Immature natural killer cell (primary cell): Measurements from ENCODE around the gene TMCO6. TPM values are rescaled to one million over a fixed set of nuclear protein-coding genes. Genes with fewer than 3 reads are reported as not detected.
A peak's percentile ranks its signal among the peaks of the same experiment; 100 is the strongest.
"Not testable (repeated sequence)": the region's sequence is repeated elsewhere in the genome, so short reads cannot be mapped to it uniquely, and the experiment has no call there.

Experiments
- DNase-seq, 3 donors: peaks; one replicate each; pipeline ENCODE4 v3.0.0; 2022; ENCODE audit warnings: mixed read lengths in 1 of 3
- H3K27ac Mint-ChIP-seq, 6 donors: one replicate each; pipeline ENCODE4 v1.8.0; 2020; ENCODE audit warnings: mixed read lengths in 6 of 6, mild to moderate bottlenecking in 5 of 6, inconsistent platforms in 4 of 6, moderate library complexity in 3 of 6
- H3K27me3 Mint-ChIP-seq, 3 donors: one replicate each; pipeline ENCODE4 v1.8.0; 2020 to 2021; ENCODE audit warnings: low read depth in 3 of 3, mild to moderate bottlenecking in 3 of 3, mixed read lengths in 3 of 3, moderate library complexity in 3 of 3, inconsistent platforms in 1 of 3
- H3K36me3 Mint-ChIP-seq, 3 donors: one replicate each; pipeline ENCODE4 v1.8.0; 2020; ENCODE audit warnings: mixed read lengths in 3 of 3, inconsistent platforms in 2 of 3, mild to moderate bottlenecking in 2 of 3
- H3K4me1 Mint-ChIP-seq, 2 donors: one replicate each; pipeline ENCODE4 v1.8.0; 2020; ENCODE audit warnings: inconsistent platforms in 2 of 2, mild to moderate bottlenecking in 2 of 2, mixed read lengths in 2 of 2, moderate library complexity in 1 of 2
- H3K4me3 Mint-ChIP-seq, 5 donors: one replicate each; pipeline ENCODE4 v1.8.0; 2020; ENCODE audit warnings: mild to moderate bottlenecking in 5 of 5, mixed read lengths in 5 of 5, inconsistent platforms in 3 of 5, moderate library complexity in 3 of 5
- H3K9me3 Mint-ChIP-seq, 6 donors: one replicate each; pipeline ENCODE4 v1.8.0; 2020; ENCODE audit warnings: mild to moderate bottlenecking in 6 of 6, mixed read lengths in 6 of 6, inconsistent platforms in 4 of 6, moderate library complexity in 3 of 6
- polyA plus RNA-seq, 3 donors: library from polyadenylated mRNA; unstranded; fragments of 300-500 nt; fragmentation: Illumina TruSeq; gene quantifications; one replicate each; pipeline ENCODE4 v1.2.3, GENCODE V29; 2021

The TMCO6 gene
- polyA plus RNA-seq, 3 donors from 2014 or later: 7.6 to 11.0 (median 8.3) TPM

DNA sequence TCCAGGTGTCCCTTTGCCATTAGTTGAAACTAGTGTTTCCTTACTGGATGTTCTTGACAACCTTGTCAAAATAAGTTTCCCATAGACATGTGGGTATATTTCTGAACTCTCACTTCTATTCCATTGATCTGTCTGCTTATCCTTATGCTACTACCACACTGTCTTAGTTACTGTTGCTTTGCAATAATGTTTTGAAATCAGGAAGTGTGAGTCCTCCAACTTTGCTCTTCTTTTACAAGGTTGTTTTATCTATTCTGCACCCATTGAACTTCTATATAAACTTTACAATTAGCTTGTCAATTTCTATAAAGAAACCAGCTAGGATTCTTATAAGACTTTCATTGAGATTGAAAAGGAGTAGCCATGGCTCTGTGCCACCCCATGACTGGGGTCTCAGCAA, 30.5 kb upstream of the TMCO6 start:
- H3K27me3 Mint-ChIP-seq: peaks cover 4 to 8% (median 7%) of the 10 kb centered on the region in 3 donors

DNA sequence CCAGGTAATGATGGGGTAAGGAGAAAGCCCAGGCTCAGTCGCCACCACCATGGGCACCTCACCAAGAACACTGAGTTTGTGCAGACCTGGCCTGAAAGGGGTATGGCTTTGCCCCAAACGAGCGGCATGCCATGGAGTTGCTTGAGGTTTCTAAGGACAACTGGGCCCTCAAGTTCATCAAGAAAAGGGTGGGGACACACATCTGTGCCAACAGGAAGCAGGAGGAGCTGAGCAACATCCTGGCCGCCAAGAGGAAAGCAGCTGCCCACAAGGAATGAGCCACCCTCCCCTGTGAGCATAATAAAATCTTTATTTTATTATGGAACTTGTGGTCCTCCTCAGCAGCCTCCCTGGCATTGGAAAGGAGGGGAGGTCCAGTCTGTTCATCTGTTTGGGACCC, 30.1 kb upstream of the TMCO6 start:
- Mint-ChIP-seq H3K4me1 (peaks cover 3 to 4% of the 10 kb centered on the region in 2 donors), H3K27ac (no peak overlapping the region), H3K4me3 (no peak overlapping the region), H3K36me3 (peaks cover 0 to 3% (median 0%) of the 10 kb centered on the region in 3 donors), H3K27me3 (peaks cover 6 to 10% (median 7%) of the 10 kb centered on the region in 3 donors), H3K9me3 (no peaks in the 10 kb centered on the region)
- DNase-seq: no peak

More for the DNA sequence above, 30.5 kb upstream of the TMCO6 start:
- H3K4me3 Mint-ChIP-seq: no peak overlapping the region
- H3K9me3 Mint-ChIP-seq: no peaks in the 10 kb centered on the region
- H3K36me3 Mint-ChIP-seq: peaks cover 0 to 3% (median 0%) of the 10 kb centered on the region in 3 donors
- DNase-seq: no peak
- H3K27ac Mint-ChIP-seq: no peak overlapping the region
- H3K4me1 Mint-ChIP-seq: peaks cover 3 to 4% of the 10 kb centered on the region in 2 donors

DNA sequence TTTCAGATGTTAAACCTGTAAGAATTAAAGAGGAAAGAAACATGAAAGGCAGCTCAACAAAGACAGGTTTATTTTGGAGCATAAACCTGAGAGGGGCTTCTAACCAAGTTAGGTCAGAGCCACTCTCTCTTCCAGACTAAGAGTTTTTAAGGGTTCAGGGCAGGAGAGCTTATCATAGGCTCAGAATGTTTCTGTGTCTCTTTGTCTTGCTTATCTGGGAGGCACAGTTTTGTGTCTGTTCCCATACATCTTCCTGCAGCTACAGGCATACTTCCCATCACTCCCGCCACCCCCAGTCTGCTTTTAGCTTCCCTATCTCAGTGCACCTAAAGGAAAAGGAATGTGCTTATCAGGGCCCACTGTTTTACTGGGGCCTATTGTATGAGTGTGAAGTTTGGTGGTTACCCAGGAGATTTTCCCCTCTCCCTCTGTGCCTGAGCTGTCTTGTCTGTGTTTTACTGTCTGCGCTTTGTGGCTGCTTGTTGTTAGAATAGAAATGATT, 28.2 kb upstream of the TMCO6 start:
- no peak overlapping the region for H3K4me3 Mint-ChIP-seq
- H3K27ac Mint-ChIP-seq: no peak overlapping the region
- peaks cover 0 to 3% (median 0%) of the 10 kb centered on the region in 3 donors for H3K36me3 Mint-ChIP-seq
- H3K27me3 Mint-ChIP-seq: peaks cover 6 to 12% (median 9%) of the 10 kb centered on the region in 3 donors
- DNase-seq: no peak
- no peaks in the 10 kb centered on the region for H3K9me3 Mint-ChIP-seq
- peaks cover 3 to 4% of the 10 kb centered on the region in 2 donors for H3K4me1 Mint-ChIP-seq

DNA sequence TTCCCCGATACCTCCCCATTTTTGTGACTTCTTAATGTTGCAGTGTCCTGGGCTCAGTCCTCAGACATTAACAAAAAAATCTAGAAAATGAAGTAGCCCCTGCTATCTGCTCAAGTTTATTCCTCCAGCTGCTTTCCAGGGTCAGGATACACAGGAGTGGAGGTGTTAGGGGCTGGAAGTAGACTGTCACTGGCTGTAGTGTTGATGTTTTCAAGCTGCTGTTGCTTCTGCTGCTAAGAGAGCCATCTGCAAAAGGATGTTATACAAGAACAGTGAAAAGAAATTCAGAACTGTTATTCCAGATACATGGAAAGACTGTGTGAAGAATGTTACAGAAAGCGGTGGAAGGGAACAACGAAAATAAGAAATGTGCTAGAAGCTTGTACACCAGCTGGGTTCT, 16.9 kb upstream of the TMCO6 start:
- no peak overlapping the region for H3K4me3 Mint-ChIP-seq
- no peaks in the 10 kb centered on the region for H3K4me1 Mint-ChIP-seq
- no peaks in the 10 kb centered on the region for H3K36me3 Mint-ChIP-seq
- peaks cover 0 to 11% (median 6%) of the 10 kb centered on the region in 3 donors for H3K27me3 Mint-ChIP-seq
- no peak overlapping the region for H3K27ac Mint-ChIP-seq
- DNase-seq: no peak
- no peaks in the 10 kb centered on the region for H3K9me3 Mint-ChIP-seq

DNA sequence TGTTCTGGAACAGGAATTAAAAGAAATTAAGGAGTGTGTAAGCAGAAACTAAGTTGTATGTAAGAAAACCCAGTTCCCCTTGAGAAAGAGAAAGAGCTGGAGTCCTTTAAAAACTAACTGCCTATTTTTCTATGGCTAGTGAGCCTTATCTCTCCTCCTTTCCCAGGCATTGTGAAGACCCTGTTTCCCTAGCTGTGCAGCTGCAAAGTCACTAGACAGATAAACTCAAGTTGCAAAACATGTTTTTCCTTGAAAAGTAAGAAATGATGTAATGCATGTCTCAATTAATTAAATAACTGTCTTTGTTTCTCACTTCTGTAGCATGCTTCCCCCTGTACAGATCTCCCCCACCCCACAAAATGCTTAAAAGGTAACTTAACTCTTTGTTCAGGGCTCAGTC, 16.2 kb upstream of the TMCO6 start:
- not testable (repeated sequence) for H3K4me1 Mint-ChIP-seq, H3K9me3 Mint-ChIP-seq, H3K27ac Mint-ChIP-seq, H3K4me3 Mint-ChIP-seq, H3K36me3 Mint-ChIP-seq, DNase-seq
- H3K27me3 Mint-ChIP-seq: peaks cover 0 to 12% (median 2%) of the 10 kb centered on the region in 3 donors

DNA sequence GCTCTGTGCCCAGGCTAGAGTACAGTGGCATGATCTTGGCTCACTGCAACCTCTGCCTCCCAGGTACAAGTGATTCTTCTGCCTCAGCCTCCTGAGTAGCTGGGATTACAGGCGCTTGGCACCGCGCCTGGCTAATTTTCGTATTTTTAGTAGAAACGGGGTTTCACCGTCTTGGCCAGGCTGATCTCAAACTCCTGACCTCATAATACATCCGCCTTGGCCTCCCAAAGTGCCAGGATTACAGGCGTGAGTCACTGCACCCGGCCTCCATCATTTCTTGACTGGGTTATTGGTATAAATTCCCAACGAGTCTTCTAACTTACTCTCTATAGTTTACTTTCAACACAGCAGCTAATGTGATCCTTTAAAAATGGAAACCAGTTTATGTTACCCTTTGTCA, 14.4 kb upstream of the TMCO6 start:
- not testable (repeated sequence) for H3K4me1 Mint-ChIP-seq, H3K9me3 Mint-ChIP-seq, H3K36me3 Mint-ChIP-seq, H3K4me3 Mint-ChIP-seq, DNase-seq, H3K27ac Mint-ChIP-seq
- H3K27me3 Mint-ChIP-seq: peaks cover 0 to 13% (median 0%) of the 10 kb centered on the region in 3 donors

DNA sequence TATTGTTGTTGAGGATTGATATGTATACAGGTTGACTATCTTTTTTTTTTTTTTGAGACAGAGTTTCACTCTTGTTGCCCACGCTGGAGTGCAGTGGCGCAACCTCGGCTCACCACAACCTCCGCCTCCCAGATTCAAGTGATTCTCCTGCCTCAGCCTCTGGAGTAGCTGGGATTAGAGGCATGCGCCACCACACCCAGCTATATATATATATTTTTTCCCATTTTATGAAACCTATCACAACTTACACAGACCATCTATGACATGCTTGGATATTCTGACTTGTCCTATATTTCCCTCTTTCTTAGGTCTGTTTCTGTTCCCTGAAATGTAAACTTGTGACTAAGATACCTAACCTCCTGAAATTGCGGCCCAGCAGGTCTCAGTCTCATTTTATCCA, 11.3 kb upstream of the TMCO6 start:
- Mint-ChIP-seq H3K4me3 (no peak overlapping the region), H3K27ac (no peak overlapping the region), H3K27me3 (peaks cover 0 to 15% (median 0%) of the 10 kb centered on the region in 3 donors), H3K4me1 (peaks cover 14 to 22% of the 10 kb centered on the region in 2 donors), H3K36me3 (no peaks in the 10 kb centered on the region), H3K9me3 (peaks cover 0 to 1% (median 0%) of the 10 kb centered on the region in 6 donors)
- no peak for DNase-seq

DNA sequence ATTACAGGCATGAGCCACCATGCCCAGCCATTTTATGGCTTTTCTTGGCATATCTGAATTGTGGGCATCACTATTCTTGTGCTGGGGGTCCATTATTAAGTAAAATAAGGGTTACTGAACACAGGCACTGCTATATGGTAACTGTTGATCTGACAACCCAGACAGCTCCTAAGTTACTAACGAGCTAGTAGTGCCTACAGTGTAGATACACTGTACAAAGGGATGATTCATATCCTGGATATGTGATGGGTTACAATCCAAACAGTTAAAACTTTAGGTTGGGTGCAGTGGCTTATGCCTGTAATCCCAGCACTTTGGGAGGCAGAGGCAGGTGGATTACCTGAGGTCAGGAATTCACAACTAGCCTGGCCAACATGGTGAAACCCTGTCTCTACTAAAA, 10.5 kb upstream of the TMCO6 start:
- no peak overlapping the region for H3K4me3 Mint-ChIP-seq
- peaks cover 0 to 15% (median 0%) of the 10 kb centered on the region in 3 donors for H3K27me3 Mint-ChIP-seq
- DNase-seq: no peak
- peaks cover 0 to 1% (median 0%) of the 10 kb centered on the region in 6 donors for H3K9me3 Mint-ChIP-seq
- H3K4me1 Mint-ChIP-seq: peaks cover 20 to 28% of the 10 kb centered on the region in 2 donors
- no peaks in the 10 kb centered on the region for H3K36me3 Mint-ChIP-seq
- H3K27ac Mint-ChIP-seq: no peak overlapping the region

DNA sequence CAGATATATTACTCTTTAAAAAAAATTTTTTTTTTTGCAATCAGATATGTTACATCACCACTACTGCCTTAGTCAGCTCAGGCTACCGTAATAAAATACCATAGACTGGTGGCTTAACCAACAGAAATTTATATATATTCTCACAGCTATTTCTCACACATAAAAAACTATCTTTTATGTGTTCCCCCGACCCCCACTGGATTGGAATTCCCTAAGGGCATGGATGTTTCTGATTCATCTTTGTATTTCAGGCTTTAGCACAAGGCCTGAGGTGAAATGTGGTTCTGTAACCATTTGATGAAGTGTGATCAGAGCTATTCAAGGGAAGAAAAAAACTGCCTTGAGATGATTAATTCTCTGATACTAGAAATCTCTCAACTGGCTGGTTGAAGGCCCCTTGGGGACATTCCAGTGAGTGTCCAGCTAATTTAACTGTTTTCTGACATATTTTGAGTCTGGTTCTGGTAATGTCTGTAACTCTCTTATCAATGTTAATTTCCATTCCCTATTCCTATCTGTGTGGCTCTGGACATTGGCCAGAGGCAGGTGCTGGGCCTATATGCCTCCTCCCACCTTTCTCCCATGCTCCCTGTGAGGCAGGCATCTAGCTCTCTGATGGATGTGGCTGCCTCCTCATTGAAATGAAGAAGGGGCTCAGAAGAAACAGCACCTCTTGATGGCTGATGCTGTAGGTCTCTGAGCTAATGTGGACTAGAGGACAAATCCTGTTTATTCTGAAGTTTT, 8.8 kb upstream of the TMCO6 start:
- Mint-ChIP-seq H3K4me3 (peak overlapping the region in 2 of 5 donors; percentile 43 to 77), H3K9me3 (peaks cover 0 to 1% (median 0%) of the 10 kb centered on the region in 6 donors), H3K4me1 (peaks cover 23 to 28% of the 10 kb centered on the region in 2 donors), H3K36me3 (no peaks in the 10 kb centered on the region), H3K27ac (peak overlapping the region in 1 of 6 donors; percentile 60), H3K27me3 (peaks cover 0 to 12% (median 0%) of the 10 kb centered on the region in 3 donors)
- DNase-seq: no peak

DNA sequence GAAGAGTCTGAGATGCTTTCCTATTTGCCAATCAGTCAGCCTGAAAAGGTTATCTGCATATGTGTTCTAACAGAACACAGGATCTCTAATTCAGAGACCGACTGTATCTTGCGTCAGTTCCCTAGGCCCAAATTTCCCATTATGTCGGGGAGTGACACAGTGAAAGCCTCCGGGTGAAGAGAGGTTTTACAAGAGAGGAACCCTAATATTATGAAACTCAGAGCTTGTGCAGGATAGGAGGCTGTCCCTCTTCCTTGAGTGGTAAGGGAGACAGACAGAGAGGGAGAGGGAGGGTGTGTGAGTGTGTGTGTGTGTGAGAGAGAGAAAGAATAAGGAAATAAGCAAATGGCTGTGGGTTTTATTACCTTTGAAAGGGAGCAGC, 8.2 kb upstream of the TMCO6 start:
- H3K9me3 Mint-ChIP-seq: peaks cover 0 to 1% (median 0%) of the 10 kb centered on the region in 6 donors
- no peak for DNase-seq
- H3K4me3 Mint-ChIP-seq: peak overlapping the region; percentile 31 to 89 (median 69)
- no peaks in the 10 kb centered on the region for H3K36me3 Mint-ChIP-seq
- peak overlapping the region in 1 of 6 donors; percentile 60 for H3K27ac Mint-ChIP-seq
- H3K27me3 Mint-ChIP-seq: peaks cover 0 to 12% (median 0%) of the 10 kb centered on the region in 3 donors
- H3K4me1 Mint-ChIP-seq: peaks cover 23 to 28% of the 10 kb centered on the region in 2 donors

DNA sequence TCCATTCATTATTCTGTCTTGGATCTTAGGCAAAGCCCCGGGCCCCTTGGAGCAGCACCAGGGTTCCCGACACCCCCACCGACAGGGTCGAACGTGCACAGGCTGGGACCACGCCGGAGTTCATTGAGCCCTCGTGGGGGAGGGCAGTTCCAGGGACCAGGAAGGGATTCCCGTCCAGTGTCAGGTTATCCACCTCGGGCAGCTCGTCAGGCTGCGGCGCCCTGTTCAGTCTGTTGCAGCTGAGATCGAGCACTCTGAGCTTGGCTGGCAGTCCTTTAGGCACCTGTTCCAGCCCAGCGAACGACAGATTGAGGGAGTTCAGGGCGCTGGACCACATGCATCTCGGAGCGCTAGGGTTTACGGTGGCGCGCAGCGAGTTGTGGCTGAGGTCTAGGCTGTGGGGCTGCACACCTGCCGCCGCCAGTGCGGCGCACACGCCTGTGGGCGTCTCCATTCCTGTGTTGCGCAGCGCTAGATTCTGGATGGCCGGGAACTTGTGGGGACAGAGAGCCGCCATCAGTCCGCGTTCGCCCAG, 7.4 kb upstream of the TMCO6 start:
- DNase-seq: no peak
- H3K27me3 Mint-ChIP-seq: peaks cover 0 to 12% (median 0%) of the 10 kb centered on the region in 3 donors
- H3K9me3 Mint-ChIP-seq: peaks cover 0 to 1% (median 0%) of the 10 kb centered on the region in 6 donors
- no peaks in the 10 kb centered on the region for H3K36me3 Mint-ChIP-seq
- H3K4me3 Mint-ChIP-seq: peak overlapping the region; percentile 89 to 94 (median 91)
- H3K27ac Mint-ChIP-seq: peak overlapping the region in 4 of 6 donors; percentile 20 to 82 (median 50)
- H3K4me1 Mint-ChIP-seq: peaks cover 23 to 28% of the 10 kb centered on the region in 2 donors

DNA sequence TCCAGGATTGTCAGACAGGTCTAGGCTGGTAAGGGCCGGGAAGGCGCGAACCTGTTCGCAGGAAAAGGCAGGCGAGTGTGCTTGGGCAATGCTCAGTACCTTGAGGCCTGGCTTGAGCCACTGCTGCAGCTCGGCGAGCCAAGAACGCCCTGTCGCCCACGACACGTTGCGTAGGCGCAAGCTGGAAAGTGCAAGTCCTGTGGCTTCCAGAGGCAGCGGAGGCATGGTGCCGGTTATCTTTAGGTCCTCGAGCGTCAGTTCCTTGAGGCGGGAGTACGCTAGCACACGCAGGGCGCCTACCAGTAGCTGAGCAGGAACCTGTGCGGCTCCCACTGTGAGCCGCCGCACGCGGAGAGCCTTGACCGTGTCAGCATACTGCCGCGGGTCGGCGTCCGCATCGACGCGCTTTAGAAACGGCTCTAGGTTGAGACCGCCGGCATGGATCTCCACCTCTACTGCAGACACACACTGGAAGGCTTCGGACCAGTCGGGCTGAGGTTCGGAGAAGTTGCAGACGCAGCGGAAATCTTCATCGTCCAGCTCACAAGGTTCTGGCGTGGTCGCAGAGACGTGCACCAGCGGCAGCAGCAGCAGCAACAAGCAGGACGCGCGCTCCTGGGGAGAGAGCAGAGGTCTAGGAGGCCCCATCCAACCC, 6.8 kb upstream of the TMCO6 start:
- Mint-ChIP-seq H3K9me3 (peaks cover 0 to 1% (median 0%) of the 10 kb centered on the region in 6 donors), H3K27ac (peak overlapping the region; percentile 49 to 83 (median 60)), H3K36me3 (no peaks in the 10 kb centered on the region), H3K4me1 (peaks cover 23 to 28% of the 10 kb centered on the region in 2 donors), H3K27me3 (peaks cover 0 to 12% (median 0%) of the 10 kb centered on the region in 3 donors), H3K4me3 (peak overlapping the region; percentile 89 to 94 (median 91))
- peak; percentile 49 to 58 (median 51) for DNase-seq

DNA sequence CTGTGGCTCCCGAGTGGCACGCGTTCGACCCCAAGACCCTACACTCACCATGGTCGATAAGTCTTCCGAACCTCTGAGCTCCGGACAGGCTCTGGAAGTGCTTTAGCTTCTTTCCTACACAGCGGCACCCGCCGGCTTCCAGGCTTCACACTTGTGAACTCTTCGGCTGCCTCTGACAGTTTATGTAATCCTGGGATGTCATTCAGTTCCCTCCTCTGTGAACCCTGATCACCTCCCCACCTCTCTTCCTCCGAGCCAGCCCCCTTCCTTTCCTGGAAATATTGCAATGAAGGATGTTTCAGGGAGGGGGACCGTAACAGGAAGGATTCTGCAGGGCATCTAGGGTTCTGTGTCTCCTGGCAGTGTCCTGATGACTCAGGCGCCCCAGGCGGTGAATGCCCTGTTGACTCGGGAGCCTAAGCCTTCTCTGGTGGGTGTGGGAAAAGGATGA, 6.2 kb upstream of the TMCO6 start, which contains the start of gene CD14:
TSS of gene CD14 (minus strand) at position 155 of the 451 bp plus-strand sequence. CDS start at position 51, 104 bp downstream.
- Mint-ChIP-seq H3K36me3 (no peaks in the 10 kb centered on the region), H3K27me3 (peaks cover 0 to 11% (median 0%) of the 10 kb centered on the region in 3 donors), H3K4me1 (peaks cover 23 to 29% of the 10 kb centered on the region in 2 donors), H3K9me3 (no peaks in the 10 kb centered on the region), H3K27ac (peak within 1 kb of the TSS; percentile 49 to 83 (median 60)), H3K4me3 (peak within 1 kb of the TSS; percentile 89 to 94 (median 91))
- no peak for DNase-seq
